GM12891 (cell line): ENCODE data around the gene GGACT.

Experiments used
- POLR2A ChIP-seq: IDR thresholded peaks from 2 replicates; pipeline ENCODE4 v1.6.1; 2011; ENCODE audit warnings: low read depth, low read length, control low read depth
- TAF1 ChIP-seq: IDR thresholded peaks from 2 replicates; pipeline ENCODE4 v1.6.1; 2011; ENCODE audit warnings: low read depth, low read length, control low read depth

GRCh38 chr13:100584896-100585295, 3.7 kb downstream of the GGACT start:
- TF ChIP-seq TAF1 (no peak), POLR2A (no peak)
